CD8-positive, alpha-beta memory T cell (primary cell): ENCODE measurements around the gene CNGA1. TPM values are rescaled to one million over a fixed set of nuclear protein-coding genes. Genes with fewer than 3 reads are reported as not detected.

ENCODE experiments used
- CTCF ChIA-PET: fragments of 350-600 bp; sonication (Branson Sonifier 250); formaldehyde crosslinking; loops from one replicate; lab custom pipeline; 2021; ENCODE audit warnings: antibody characterized with exemption; lab: Charles Lee
- POLR2A ChIA-PET: fragments of 350-600 bp; sonication (Branson Sonifier 250); formaldehyde crosslinking; loops from one replicate; lab custom pipeline; 2021; ENCODE audit warnings: antibody characterized with exemption; lab: Charles Lee
- DNase-seq, 5 donors: peaks; one replicate each; pipeline versions ENCODE4 v3.0.0 to v3.0.0-alpha.2; 2020 to 2022; ENCODE audit warnings: mixed read lengths in 1 of 5
- H3K27ac ChIP-seq: one replicate; pipeline ENCODE4 v1.7.0; 2013; ENCODE audit warnings: low read depth, mild to moderate bottlenecking, low read length, moderate library complexity
- H3K27me3 ChIP-seq: 2 replicates; pipeline ENCODE4 v1.7.0; 2013; ENCODE audit warnings: low read length, mild to moderate bottlenecking; ENCODE audit not compliant: insufficient read depth, poor library complexity, severe bottlenecking
- H3K36me3 ChIP-seq: 2 replicates; pipeline ENCODE4 v1.7.0; 2013; ENCODE audit warnings: mild to moderate bottlenecking, low read length, moderate library complexity; ENCODE audit not compliant: insufficient read depth
- H3K4me1 ChIP-seq: 2 replicates; pipeline ENCODE4 v1.7.0; 2013; ENCODE audit warnings: mild to moderate bottlenecking, low read length, moderate library complexity; ENCODE audit not compliant: insufficient read depth
- H3K4me3 ChIP-seq: 2 replicates; pipeline ENCODE4 v1.7.0; 2013; ENCODE audit warnings: mild to moderate bottlenecking, low read length
- H3K9me3 ChIP-seq: 2 replicates; pipeline ENCODE4 v1.7.0; 2013; ENCODE audit warnings: mild to moderate bottlenecking, low read length
- H3K27ac Mint-ChIP-seq, 8 donors: one replicate each; pipeline ENCODE4 v1.8.0; 2020 to 2021; ENCODE audit warnings: mixed read lengths in 8 of 8, mild to moderate bottlenecking in 6 of 8, inconsistent platforms in 3 of 8, moderate library complexity in 3 of 8
- H3K27me3 Mint-ChIP-seq, 2 donors: one replicate each; pipeline ENCODE4 v1.8.0; 2020 to 2021; ENCODE audit warnings: mixed read lengths in 2 of 2, mild to moderate bottlenecking in 1 of 2, moderate library complexity in 1 of 2
- H3K36me3 Mint-ChIP-seq, 3 donors: one replicate each; pipeline ENCODE4 v1.8.0; 2020 to 2021; ENCODE audit warnings: mixed read lengths in 3 of 3, inconsistent platforms in 1 of 3, mild to moderate bottlenecking in 1 of 3
- H3K4me1 Mint-ChIP-seq, 3 donors: one replicate each; pipeline ENCODE4 v1.8.0; 2020 to 2021; ENCODE audit warnings: mixed read lengths in 3 of 3, inconsistent platforms in 1 of 3, mild to moderate bottlenecking in 1 of 3
- H3K4me3 Mint-ChIP-seq, 7 donors: one replicate each; pipeline ENCODE4 v1.8.0; 2020 to 2021; ENCODE audit warnings: mixed read lengths in 7 of 7, mild to moderate bottlenecking in 6 of 7, moderate library complexity in 4 of 7, inconsistent platforms in 2 of 7
- H3K9me3 Mint-ChIP-seq, 5 donors: one replicate each; pipeline ENCODE4 v1.8.0; 2020 to 2022; ENCODE audit warnings: mixed read lengths in 5 of 5, mild to moderate bottlenecking in 3 of 5, moderate library complexity in 2 of 5, inconsistent platforms in 1 of 5
- polyA plus RNA-seq: library from polyadenylated mRNA; unstranded; fragments of 300-500 nt; fragmentation: Illumina TruSeq; gene quantifications from one replicate; pipeline ENCODE4 v1.2.3, GENCODE V29; 2021
- total RNA-seq, 2 experiments: library from RNA; stranded (reverse); gene quantifications; one replicate each; pipeline ENCODE4 v1.2.3, GENCODE V29; 2021

CNGA1 gene
- total RNA-seq = not detected
- not detected for polyA plus RNA-seq

- ChIA-PET POLR2A (no interaction called here), CTCF (interaction anchor here (1.2 kb wide), 1 partner anchor 70 kb away, joined by 3 read pairs; no protein-coding TSS in a partner anchor)
- H3K9me3 Mint-ChIP-seq = no peaks in the 10 kb centered on the region
- Histone ChIP-seq H3K9me3 (no peaks in the 10 kb centered on the region), H3K4me1 (peaks cover 11% of the 10 kb centered on the region), H3K4me3 (peak within 1 kb of the TSS; percentile 45), H3K36me3 (no peaks in the 10 kb centered on the region), H3K27ac (no peak within 1 kb of the TSS), H3K27me3 (no peaks in the 10 kb centered on the region)
- DNase-seq = peak; percentile 49 to 78 (median 71)
- H3K4me1 Mint-ChIP-seq = peaks cover 11 to 16% (median 12%) of the 10 kb centered on the region in 3 donors
- no peaks in the 10 kb centered on the region for H3K36me3 Mint-ChIP-seq
- peaks cover 6 to 24% of the 10 kb centered on the region in 2 donors for H3K27me3 Mint-ChIP-seq
- peak within 1 kb of the TSS; percentile 85 to 91 (median 87) for H3K4me3 Mint-ChIP-seq
- peak within 1 kb of the TSS in 4 of 8 donors; percentile 30 to 48 (median 40) for H3K27ac Mint-ChIP-seq
Observed at GRCh38 chr4:48016141-48017107, at the start of gene CNGA1, which contains the start of gene NIPAL1. CNGA1 (minus strand) TSS chr4:48016681; CDS start chr4:47952689, 63,992 bp downstream. NIPAL1 (plus strand) TSS chr4:48016772; CDS start chr4:48016840, 68 bp downstream.

DNA sequence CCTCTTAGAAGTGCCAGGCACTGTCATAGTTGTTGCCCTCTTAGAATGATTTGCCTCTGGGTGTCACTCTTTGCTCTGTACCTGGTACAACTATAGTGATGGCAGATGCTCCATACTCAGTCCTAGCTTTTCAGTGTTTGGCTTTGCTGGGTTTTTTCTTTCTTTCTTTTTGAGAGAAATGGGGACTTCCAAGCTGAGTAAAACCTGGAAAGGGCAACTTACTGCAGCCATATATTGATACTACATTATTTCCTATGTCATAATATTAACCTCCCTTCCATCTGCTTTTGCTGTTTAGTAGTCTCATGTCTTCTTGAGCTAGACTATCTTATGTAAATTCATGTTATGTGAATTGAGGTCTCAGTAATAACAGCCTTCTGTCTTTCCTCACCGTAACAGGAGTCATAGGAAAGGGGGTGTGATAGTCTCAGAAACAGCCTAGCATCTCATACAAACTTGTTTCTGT lies 49.1 kb upstream of the CNGA1 start:
- peak overlapping the region in 1 of 8 donors; percentile 17 for H3K27ac Mint-ChIP-seq
- POLR2A ChIA-PET = no interaction called here
- H3K36me3 ChIP-seq = peaks cover 11% of the 10 kb centered on the region
- no peak overlapping the region for H3K27ac ChIP-seq
- peaks cover 0 to 11% (median 10%) of the 10 kb centered on the region in 5 donors for H3K9me3 Mint-ChIP-seq
- H3K4me1 ChIP-seq = no peaks in the 10 kb centered on the region
- H3K27me3 Mint-ChIP-seq = peaks cover 0 to 9% of the 10 kb centered on the region in 2 donors
- peaks cover 12 to 42% (median 22%) of the 10 kb centered on the region in 3 donors for H3K36me3 Mint-ChIP-seq
- H3K27me3 ChIP-seq = no peaks in the 10 kb centered on the region
- DNase-seq = no peak
- H3K4me3 ChIP-seq = no peak overlapping the region
- H3K9me3 ChIP-seq = no peaks in the 10 kb centered on the region
- CTCF ChIA-PET = no interaction called here
- peaks cover 10 to 17% (median 15%) of the 10 kb centered on the region in 3 donors for H3K4me1 Mint-ChIP-seq
- peak overlapping the region in 1 of 7 donors; percentile 38 for H3K4me3 Mint-ChIP-seq

GRCh38 chr4:48064349-48064748 lies 47.9 kb upstream of the CNGA1 start:
- Mint-ChIP-seq H3K27ac (no peak overlapping the region), H3K4me3 (no peak overlapping the region), H3K27me3 (peaks cover 0 to 9% of the 10 kb centered on the region in 2 donors), H3K4me1 (peaks cover 13 to 21% (median 20%) of the 10 kb centered on the region in 3 donors), H3K36me3 (peaks cover 12 to 33% (median 27%) of the 10 kb centered on the region in 3 donors), H3K9me3 (peaks cover 0 to 16% (median 11%) of the 10 kb centered on the region in 5 donors)
- Histone ChIP-seq H3K27me3 (no peaks in the 10 kb centered on the region), H3K9me3 (no peaks in the 10 kb centered on the region), H3K36me3 (peaks cover 6% of the 10 kb centered on the region), H3K27ac (no peak overlapping the region), H3K4me1 (no peaks in the 10 kb centered on the region), H3K4me3 (no peak overlapping the region)
- POLR2A ChIA-PET = no interaction called here
- CTCF ChIA-PET = interaction anchor here (0.6 to 1.1 kb wide), 2 partner anchors 22 to 30 kb away, joined by 3 read pairs; no protein-coding TSS in a partner anchor
- DNase-seq = peak in 1 of 5 donors; percentile 12

DNA sequence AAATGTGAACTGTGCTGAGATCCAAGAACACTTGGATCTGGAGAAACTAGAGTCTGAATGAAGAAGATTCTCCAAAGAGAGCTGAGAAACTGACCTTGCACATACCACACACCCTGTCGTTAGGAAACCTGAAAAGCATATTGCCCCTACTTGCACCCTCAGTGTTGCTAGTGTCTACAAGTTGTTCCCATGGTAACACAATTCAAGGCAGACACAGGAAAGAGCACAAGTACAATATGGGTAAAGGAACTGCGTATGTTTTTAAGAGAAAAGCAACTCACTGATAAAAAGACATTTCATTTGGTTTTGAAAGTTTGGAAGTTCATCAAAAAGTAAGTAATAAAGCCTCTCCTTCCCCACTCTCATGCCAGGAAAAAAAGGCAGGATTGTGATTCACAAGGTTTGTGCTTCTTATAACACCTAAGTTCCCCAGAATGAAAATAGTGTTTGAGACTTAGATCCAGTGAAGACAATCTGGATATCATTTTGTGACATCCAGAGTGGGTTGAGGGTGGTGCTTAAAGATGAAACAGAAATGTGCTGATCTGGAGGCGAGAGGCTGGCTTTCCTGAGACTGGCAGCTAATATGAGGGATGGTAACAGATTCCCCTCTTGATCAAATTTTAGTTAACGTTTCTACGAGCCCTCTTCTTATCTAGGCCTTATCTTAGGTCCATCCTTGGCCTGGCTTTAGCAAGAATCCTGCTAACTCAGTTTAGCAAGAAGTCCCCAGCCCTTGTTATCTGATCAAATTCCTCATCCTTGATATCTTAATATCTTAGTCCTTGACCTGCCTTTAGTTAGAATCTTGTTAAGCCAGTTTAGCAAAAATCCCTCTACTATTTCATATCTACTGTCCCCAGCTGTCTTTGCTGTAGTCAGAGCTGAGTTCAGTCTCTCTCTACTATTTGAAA lies 42.4 kb upstream of the CNGA1 start:
- H3K36me3 ChIP-seq = no peaks in the 10 kb centered on the region
- Mint-ChIP-seq H3K27ac (peak overlapping the region in 5 of 8 donors; percentile 28 to 74 (median 43)), H3K9me3 (peaks cover 0 to 17% (median 11%) of the 10 kb centered on the region in 5 donors), H3K36me3 (peaks cover 0 to 27% (median 0%) of the 10 kb centered on the region in 3 donors), H3K4me3 (no peak overlapping the region), H3K4me1 (peaks cover 14 to 16% (median 16%) of the 10 kb centered on the region in 3 donors), H3K27me3 (peaks cover 3 to 7% of the 10 kb centered on the region in 2 donors)
- ChIA-PET CTCF (no interaction called here), POLR2A (no interaction called here)
- no peaks in the 10 kb centered on the region for H3K27me3 ChIP-seq
- no peaks in the 10 kb centered on the region for H3K9me3 ChIP-seq
- peak in 1 of 5 donors; percentile 28 for DNase-seq
- no peak overlapping the region for H3K4me3 ChIP-seq
- H3K4me1 ChIP-seq = no peaks in the 10 kb centered on the region
- H3K27ac ChIP-seq = no peak overlapping the region

- Mint-ChIP-seq H3K9me3 (peaks cover 0 to 3% (median 0%) of the 10 kb centered on the region in 5 donors), H3K4me3 (no peak overlapping the region), H3K36me3 (no peaks in the 10 kb centered on the region), H3K4me1 (peaks cover 23% of the 10 kb centered on the region in 3 donors), H3K27me3 (peaks cover 6 to 8% of the 10 kb centered on the region in 2 donors), H3K27ac (no peak overlapping the region)
- DNase-seq = no peak
- H3K27me3 ChIP-seq = no peaks in the 10 kb centered on the region
- H3K27ac ChIP-seq = no peak overlapping the region
- ChIA-PET POLR2A (no interaction called here), CTCF (no interaction called here)
- H3K4me1 ChIP-seq = peaks cover 22% of the 10 kb centered on the region
- H3K36me3 ChIP-seq = no peaks in the 10 kb centered on the region
- no peak overlapping the region for H3K4me3 ChIP-seq
- H3K9me3 ChIP-seq = no peaks in the 10 kb centered on the region
Observed at GRCh38 chr4:48051078-48051477, 34.6 kb upstream of the CNGA1 start.

GRCh38 chr4:48049483-48049882 lies 33.0 kb upstream of the CNGA1 start:
- Mint-ChIP-seq H3K36me3 (no peaks in the 10 kb centered on the region), H3K27me3 (peaks cover 11 to 12% of the 10 kb centered on the region in 2 donors)
- POLR2A ChIA-PET = no interaction called here

GRCh38 chr4:48047896-48048295 lies 31.4 kb upstream of the CNGA1 start:
- Histone ChIP-seq H3K27me3 (peaks cover under 1% of the 10 kb centered on the region), H3K9me3 (no peaks in the 10 kb centered on the region), H3K4me3 (peak overlapping the region; percentile 9), H3K36me3 (no peaks in the 10 kb centered on the region), H3K27ac (no peak overlapping the region), H3K4me1 (peaks cover 46% of the 10 kb centered on the region)
- H3K4me3 Mint-ChIP-seq = peak overlapping the region in 3 of 7 donors; percentile 69 to 87 (median 74)
- POLR2A ChIA-PET = interaction anchor here (1.2 kb wide), 1 partner anchor 91 kb away, joined by 4 read pairs; no protein-coding TSS in a partner anchor
- no peaks in the 10 kb centered on the region for H3K36me3 Mint-ChIP-seq
- CTCF ChIA-PET = interaction anchor here (1.4 to 3.9 kb wide), 3 partner anchors 10 to 13 kb away, joined by 3 to 22 read pairs (median 4); no protein-coding TSS in a partner anchor
- no peak for DNase-seq
- peaks cover 15% of the 10 kb centered on the region in 2 donors for H3K27me3 Mint-ChIP-seq
- H3K9me3 Mint-ChIP-seq = peaks cover 0 to 3% (median 0%) of the 10 kb centered on the region in 5 donors
- H3K4me1 Mint-ChIP-seq = peaks cover 45 to 55% (median 55%) of the 10 kb centered on the region in 3 donors
- no peak overlapping the region for H3K27ac Mint-ChIP-seq

More at GRCh38 chr4:48049483-48049882, 33.0 kb upstream of the CNGA1 start:
- Histone ChIP-seq H3K4me3 (no peak overlapping the region), H3K4me1 (peaks cover 35% of the 10 kb centered on the region), H3K27me3 (no peaks in the 10 kb centered on the region), H3K9me3 (no peaks in the 10 kb centered on the region), H3K36me3 (no peaks in the 10 kb centered on the region), H3K27ac (no peak overlapping the region)
- DNase-seq = no peak
- Mint-ChIP-seq H3K27ac (no peak overlapping the region), H3K4me1 (peaks cover 37 to 39% (median 39%) of the 10 kb centered on the region in 3 donors), H3K9me3 (peaks cover 0 to 3% (median 0%) of the 10 kb centered on the region in 5 donors), H3K4me3 (no peak overlapping the region)
- CTCF ChIA-PET = interaction anchor here (3.9 kb wide), 1 partner anchor 15 kb away, joined by 22 read pairs; no protein-coding TSS in a partner anchor
